Mesothelial cell of epicardium (in vitro differentiated cells): ENCODE measurements around the gene PRPF6. TPM values are rescaled to one million over a fixed set of nuclear protein-coding genes. Genes with fewer than 3 reads are reported as not detected.

ENCODE experiments used
- DNase-seq, 2 experiments: peaks; one replicate each; pipeline ENCODE4 v3.0.0; 2021; ENCODE audit warnings: low spot score in 2 of 2; ENCODE audit not compliant: unreplicated experiment in 2 of 2
- H3K27ac Mint-ChIP-seq: 2 replicates; pipeline ENCODE4 v1.8.0; 2021; ENCODE audit warnings: mixed read lengths
- H3K27me3 Mint-ChIP-seq: 2 replicates; pipeline ENCODE4 v1.8.0; 2021; ENCODE audit warnings: low read depth, mixed read lengths
- H3K36me3 Mint-ChIP-seq: 2 replicates; pipeline ENCODE4 v1.8.0; 2021; ENCODE audit warnings: mixed read lengths
- H3K4me1 Mint-ChIP-seq: 2 replicates; pipeline ENCODE4 v1.8.0; 2021; ENCODE audit warnings: mixed read lengths
- H3K4me3 Mint-ChIP-seq: 2 replicates; pipeline ENCODE4 v1.8.0; 2021; ENCODE audit warnings: mild to moderate bottlenecking, moderate library complexity, mixed read lengths
- H3K9me3 Mint-ChIP-seq: 2 replicates; pipeline ENCODE4 v1.8.0; 2021; ENCODE audit warnings: mixed read lengths
- total RNA-seq: library from RNA; stranded (reverse); gene quantifications from 3 replicates; pipeline ENCODE4 v1.2.1, GENCODE V29; 2021
- TF ChIP-seq, protein P1 (sequence below): fragments of 200-600 bp; sonication (generic); IDR thresholded peaks from one replicate; pipeline ENCODE4 v1.5.0; 2021; ENCODE audit warnings: antibody characterized with exemption; ENCODE audit not compliant: unreplicated experiment

PRPF6 gene
- total RNA-seq, 1 donor from 2014 or later = 65.9 TPM

DNA sequence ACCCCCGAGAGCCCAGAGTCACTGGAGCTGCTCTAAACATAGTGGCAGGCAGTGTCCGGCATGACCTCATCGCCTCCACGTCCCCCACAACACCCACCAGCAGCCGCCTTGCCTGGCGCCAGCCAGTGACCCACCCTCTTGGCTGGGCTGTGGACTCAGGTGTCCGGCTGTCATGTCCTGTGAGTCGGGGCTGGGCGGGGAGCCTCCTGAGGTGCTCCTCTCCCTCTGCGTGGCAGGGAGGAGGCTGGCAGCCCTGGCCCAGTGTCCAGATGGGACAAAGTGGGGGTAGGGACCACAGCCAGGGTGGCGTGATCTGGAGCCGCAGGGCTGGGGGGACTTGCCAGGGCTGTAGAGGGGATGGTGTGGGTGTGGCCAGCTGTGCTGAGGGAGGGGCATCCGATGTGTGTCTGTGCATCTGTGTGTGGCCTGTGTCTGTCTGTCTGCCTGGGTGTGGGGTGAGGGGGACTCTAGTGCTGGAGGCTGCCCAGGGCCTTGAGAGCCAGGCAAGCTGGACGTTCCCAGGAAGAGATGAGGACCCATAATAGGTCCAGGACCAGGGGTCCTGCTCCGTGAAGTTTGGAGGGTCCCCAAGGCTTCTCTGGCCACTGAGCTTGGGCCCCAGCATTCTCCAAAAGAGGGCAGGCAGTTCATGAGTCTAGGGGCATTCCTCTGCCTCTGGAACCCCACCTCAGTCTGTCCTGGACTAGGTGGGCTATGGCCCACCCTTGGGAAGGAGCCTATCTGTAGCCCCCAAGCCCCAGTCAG is 70.8 kb downstream of the PRPF6 start:
- no peak for DNase-seq
- peaks cover 20% of the 10 kb centered on the region for H3K4me1 Mint-ChIP-seq

DNA sequence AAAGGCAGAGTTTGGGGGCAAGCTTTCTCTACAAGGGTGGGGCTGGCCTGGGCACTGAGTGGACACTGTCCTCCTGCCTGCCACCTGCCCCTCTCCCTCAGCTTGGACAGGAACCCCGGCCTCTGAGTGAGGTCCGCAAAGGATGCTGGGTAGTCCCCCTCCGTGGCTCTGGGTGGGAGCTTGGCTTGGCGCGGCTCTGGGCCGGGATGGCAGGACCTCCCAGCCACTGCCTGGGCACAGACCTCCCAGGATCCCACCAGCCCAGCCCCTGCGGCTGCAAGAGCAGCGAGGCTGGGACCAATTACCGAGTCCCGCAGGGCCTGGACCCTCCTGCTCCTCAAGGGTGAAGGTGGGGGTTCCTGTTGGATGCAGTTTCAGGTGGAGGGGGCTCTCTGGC is 71.4 kb downstream of the PRPF6 start:
- no peak overlapping the region for H3K27ac Mint-ChIP-seq
- H3K9me3 Mint-ChIP-seq = no peaks in the 10 kb centered on the region
- no peaks in the 10 kb centered on the region for H3K36me3 Mint-ChIP-seq
- DNase-seq = no peak
- H3K4me3 Mint-ChIP-seq = no peak overlapping the region
- H3K27me3 Mint-ChIP-seq = peaks cover 44% of the 10 kb centered on the region
- TF ChIP-seq, protein P1, sequence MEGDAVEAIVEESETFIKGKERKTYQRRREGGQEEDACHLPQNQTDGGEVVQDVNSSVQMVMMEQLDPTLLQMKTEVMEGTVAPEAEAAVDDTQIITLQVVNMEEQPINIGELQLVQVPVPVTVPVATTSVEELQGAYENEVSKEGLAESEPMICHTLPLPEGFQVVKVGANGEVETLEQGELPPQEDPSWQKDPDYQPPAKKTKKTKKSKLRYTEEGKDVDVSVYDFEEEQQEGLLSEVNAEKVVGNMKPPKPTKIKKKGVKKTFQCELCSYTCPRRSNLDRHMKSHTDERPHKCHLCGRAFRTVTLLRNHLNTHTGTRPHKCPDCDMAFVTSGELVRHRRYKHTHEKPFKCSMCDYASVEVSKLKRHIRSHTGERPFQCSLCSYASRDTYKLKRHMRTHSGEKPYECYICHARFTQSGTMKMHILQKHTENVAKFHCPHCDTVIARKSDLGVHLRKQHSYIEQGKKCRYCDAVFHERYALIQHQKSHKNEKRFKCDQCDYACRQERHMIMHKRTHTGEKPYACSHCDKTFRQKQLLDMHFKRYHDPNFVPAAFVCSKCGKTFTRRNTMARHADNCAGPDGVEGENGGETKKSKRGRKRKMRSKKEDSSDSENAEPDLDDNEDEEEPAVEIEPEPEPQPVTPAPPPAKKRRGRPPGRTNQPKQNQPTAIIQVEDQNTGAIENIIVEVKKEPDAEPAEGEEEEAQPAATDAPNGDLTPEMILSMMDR = no peak
- peaks cover 20% of the 10 kb centered on the region for H3K4me1 Mint-ChIP-seq

More for the DNA sequence above, 70.8 kb downstream of the PRPF6 start:
- Mint-ChIP-seq H3K27ac (no peak overlapping the region), H3K9me3 (no peaks in the 10 kb centered on the region), H3K4me3 (no peak overlapping the region), H3K27me3 (peaks cover 50% of the 10 kb centered on the region), H3K36me3 (no peaks in the 10 kb centered on the region)
- TF ChIP-seq, protein P1 = no peak

DNA sequence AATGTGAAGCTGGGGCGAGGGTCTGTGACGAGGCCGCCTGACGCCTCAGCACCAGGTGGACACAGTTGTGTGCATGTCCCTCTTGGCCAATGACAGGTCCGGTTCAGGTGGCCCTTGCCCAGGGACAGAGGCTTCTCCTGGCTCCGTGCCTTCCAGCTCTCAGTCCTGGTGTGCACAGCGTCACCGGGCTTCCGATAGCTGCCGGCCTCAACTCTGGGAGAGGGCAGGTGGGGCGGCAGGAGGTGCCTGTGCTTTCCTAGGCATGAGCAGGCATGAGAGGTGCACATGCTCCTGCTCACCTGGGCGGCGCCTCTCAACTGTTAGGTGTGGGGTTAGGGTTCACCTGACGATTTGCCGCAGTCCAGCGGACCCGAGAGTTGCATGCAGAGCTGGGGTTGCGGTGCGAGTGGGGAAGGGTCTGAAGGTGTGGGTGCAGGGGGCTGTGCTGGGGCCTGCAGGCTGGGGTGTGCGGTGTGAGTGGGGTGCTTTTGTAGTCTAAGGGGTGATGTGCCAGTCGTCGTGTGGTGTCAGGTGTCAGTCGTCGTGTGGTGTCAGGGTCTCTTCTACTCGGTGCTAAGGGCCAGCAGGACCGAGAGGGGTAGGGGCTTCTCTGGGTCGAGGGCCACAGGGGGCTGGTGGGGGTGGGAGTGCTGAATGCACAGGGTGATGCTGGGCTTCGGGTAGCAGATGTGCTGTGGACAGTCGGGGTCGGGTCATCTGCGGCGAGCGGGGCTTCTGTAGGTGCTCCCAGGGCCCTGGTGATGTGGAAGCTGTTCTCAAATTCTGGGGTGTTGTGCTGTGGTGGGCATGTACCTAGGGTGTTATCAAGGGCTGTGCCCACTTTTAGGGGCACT is 72.3 kb downstream of the PRPF6 start:
- H3K4me1 Mint-ChIP-seq = peaks cover 22% of the 10 kb centered on the region
- H3K27me3 Mint-ChIP-seq = peaks cover 35% of the 10 kb centered on the region
- H3K9me3 Mint-ChIP-seq = no peaks in the 10 kb centered on the region
- peak overlapping the region; percentile 43 for H3K27ac Mint-ChIP-seq
- no peak for DNase-seq
- no peak overlapping the region for H3K4me3 Mint-ChIP-seq
- H3K36me3 Mint-ChIP-seq = no peaks in the 10 kb centered on the region
- TF ChIP-seq, protein P1 = no peak

DNA sequence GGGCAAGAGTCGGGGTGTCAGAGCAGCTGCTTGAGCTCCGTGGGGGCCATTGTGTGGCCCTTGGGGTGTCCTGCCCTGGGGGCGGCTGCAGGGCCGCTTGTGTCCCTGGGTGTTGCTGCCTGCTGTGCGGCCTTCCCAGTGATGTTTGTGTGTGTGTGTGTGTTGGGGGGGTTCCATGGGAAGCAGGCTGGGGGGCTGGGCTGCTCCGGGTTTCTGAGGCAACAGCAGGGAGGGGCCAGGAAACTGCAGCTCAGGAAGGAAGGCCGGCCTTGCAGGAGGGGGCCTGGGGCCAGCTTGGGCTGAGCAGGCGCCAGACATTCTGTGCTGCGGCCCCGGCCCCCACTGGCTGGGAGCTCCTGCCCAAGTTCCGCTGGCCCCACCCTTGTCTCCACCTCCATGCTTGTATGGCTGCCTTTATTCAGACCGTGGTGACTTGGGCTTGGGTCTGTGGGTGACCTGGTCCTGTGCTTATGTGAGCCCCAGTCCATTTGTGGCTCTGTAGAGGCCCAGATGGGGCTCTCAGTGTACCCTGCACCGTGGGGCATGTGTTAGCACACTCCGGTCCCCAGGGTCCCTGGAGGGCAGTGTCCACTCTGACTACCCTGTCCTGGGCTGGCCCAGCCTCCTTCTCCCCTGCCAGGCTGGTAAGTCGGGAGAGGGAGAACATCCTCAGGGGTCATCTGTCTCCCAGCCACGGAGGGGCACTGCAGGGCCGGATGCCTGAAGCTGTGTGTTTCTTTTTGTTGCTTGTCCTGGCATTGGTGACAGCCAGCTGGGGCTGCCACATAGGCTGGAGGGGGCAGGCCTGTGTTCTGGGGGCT is 73.1 kb downstream of the PRPF6 start:
- Mint-ChIP-seq H3K27ac (peak overlapping the region; percentile 43), H3K27me3 (peaks cover 34% of the 10 kb centered on the region), H3K9me3 (no peaks in the 10 kb centered on the region), H3K4me3 (no peak overlapping the region), H3K36me3 (no peaks in the 10 kb centered on the region), H3K4me1 (peaks cover 23% of the 10 kb centered on the region)
- DNase-seq = no peak
- TF ChIP-seq, protein P1 = no peak

DNA sequence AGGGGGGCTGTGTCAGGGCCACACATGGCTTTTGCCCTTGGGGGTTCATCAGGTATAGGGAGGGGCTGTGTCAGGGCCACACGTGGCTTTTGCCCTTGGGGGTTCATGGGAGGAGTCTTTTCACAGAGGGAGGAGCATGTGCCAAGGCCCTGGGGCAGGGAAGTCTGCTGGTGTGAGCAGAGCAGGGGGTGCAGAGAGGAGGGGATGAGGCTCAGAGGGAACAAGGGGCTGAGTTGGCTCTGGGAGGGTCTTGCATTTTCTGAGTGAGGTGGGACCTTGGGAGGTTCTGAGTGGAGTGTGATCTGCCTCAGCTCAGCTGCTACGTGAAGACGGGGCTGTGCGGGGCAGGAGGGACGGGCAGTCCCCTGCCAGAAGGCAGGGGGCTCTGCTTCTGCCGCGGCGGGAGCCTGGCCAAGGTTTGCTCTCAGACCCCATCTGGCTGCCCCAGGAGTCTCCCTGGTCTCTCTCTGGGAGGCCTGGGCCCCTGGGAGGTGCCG is 74.5 kb downstream of the PRPF6 start:
- TF ChIP-seq, protein P1 = no peak
- H3K27ac Mint-ChIP-seq = no peak overlapping the region
- H3K4me3 Mint-ChIP-seq = no peak overlapping the region
- H3K4me1 Mint-ChIP-seq = peaks cover 23% of the 10 kb centered on the region
- no peaks in the 10 kb centered on the region for H3K9me3 Mint-ChIP-seq
- H3K27me3 Mint-ChIP-seq = peaks cover 27% of the 10 kb centered on the region
- H3K36me3 Mint-ChIP-seq = no peaks in the 10 kb centered on the region
- no peak for DNase-seq
